A172 (cell line): ENCODE data around the gene COL4A1. TPM values are rescaled to one million over a fixed set of nuclear protein-coding genes. Genes with fewer than 3 reads are reported as not detected.
A peak's percentile ranks its signal among the peaks of the same experiment; 100 is the strongest.
"Not testable (repeated sequence)": the region's sequence is repeated elsewhere in the genome, so short reads cannot be mapped to it uniquely, and the experiment has no call there.

ENCODE experiments used
- DNase-seq: peaks from one replicate; pipeline ENCODE4 v3.0.0-alpha.2; 2015; ENCODE audit warnings: low spot score
- total RNA-seq: library from RNA; depleted of rRNA; stranded (reverse); fragments of >200 nt; shearing (Covaris generic); gene quantifications from 2 replicates; pipeline ENCODE4 v1.2.3, GENCODE V29; 2014

COL4A1 gene
- total RNA-seq, 1 experiment from 2014 or later: 221 TPM

DNA sequence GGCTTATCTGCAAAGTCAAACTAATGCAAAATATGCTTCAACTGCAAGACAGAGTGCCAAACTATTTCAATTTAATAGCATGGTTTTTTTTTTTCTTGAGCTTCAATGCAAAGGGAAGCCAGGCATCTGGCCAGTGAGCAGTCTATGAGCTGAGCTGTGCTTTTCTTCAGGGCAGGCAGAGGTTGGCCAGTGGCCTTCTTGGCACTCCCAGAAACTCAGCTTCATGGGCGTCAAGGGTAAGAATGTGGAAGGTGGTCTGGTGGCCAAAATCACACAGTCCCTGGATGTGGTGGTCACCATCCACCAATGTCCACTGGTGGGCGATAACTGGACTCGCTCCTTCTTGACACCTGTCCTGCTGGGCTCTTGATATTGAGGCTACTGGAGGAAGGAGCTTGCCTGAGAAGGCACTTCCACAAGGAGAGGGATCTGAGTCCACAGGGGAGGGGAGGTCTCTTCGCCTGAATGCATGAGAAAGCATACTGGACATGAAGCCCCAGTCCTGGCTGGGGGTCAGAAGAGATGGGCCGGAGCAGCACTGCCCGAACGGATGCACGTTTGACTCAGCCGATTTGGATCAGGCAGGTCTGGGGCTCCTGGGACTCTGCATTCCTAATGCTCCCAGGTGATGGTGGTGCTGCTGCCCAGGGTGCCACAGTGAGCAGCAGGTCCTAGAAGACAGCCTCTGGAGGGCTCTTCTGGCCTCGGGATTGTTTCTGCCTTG is 17.2 kb upstream of the COL4A1 start:
- no peak for DNase-seq

DNA sequence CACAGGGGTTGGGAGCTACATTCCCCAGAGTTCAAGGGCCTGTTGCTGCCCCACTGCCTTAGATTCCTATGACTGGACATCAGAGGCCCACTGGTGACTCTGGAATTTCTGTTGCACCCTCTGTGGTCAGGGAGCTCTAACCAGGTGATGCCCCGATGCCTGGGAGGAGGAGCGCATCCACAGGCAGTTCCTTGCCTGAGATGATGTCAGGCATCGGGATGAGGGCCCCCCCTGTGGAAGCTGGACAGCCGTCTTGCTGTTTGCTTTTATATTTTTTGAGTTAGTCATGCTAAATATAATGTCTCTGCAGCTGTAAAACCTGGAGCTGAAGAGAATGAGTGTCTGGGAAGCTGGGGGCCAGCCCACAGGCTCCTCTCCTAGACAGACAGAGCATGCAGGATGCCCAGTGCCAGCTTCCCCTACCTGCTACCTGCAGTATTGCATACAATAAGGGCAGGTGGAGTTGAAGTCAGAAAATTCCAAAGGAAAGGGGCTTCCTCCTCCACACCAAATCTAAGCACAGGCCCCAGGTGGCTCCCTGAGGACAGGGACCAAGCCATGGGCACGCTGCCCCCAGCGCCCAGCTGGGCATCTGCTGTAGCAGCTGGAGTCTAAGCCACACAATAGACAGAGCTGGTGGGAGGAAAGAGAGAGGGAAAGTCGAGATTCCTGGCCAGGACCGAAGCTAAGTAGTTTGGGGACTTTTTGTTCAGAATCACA is 16.4 kb upstream of the COL4A1 start:
- peak; percentile 97 for DNase-seq

GRCh38 chr13:110322828-110323171 is 15.8 kb upstream of the COL4A1 start:
- DNase-seq: no peak

- DNase-seq: no peak
Measured at GRCh38 chr13:110322126-110322827, 15.3 kb upstream of the COL4A1 start.

- not testable (repeated sequence) for DNase-seq
Measured at GRCh38 chr13:110321573-110321972, 14.6 kb upstream of the COL4A1 start.

- DNase-seq: no peak
Measured at GRCh38 chr13:110320645-110321044, 13.7 kb upstream of the COL4A1 start.

GRCh38 chr13:110319774-110320509 is 13.0 kb upstream of the COL4A1 start:
- peak; percentile 98 for DNase-seq

DNA sequence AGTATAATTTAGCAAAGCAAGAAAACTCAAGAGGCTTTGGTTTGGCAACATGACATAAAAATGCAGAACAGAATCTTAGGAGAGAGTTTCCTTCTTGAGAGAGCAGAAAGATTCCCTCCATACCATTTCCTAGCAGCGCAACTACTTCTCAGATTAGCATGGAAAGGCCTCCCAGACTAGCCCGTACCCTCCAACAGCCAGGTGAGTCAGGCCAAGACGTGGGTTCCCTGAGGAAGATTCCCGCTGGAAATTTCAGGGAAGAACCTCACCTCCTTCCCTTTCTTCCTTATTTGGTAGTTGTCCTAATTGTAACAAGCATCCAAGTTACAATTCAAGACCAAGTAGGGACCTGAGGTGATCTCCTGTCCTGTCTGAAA is 12.4 kb upstream of the COL4A1 start:
- no peak for DNase-seq

- no peak for DNase-seq
Measured at GRCh38 chr13:110318920-110319319, 12.0 kb upstream of the COL4A1 start.

- DNase-seq: no peak
Measured at GRCh38 chr13:110317496-110318195, 10.7 kb upstream of the COL4A1 start.

- DNase-seq: no peak
Measured at GRCh38 chr13:110317093-110317492, 10.1 kb upstream of the COL4A1 start.

GRCh38 chr13:110316196-110316595 is 9.2 kb upstream of the COL4A1 start:
- no peak for DNase-seq

DNA sequence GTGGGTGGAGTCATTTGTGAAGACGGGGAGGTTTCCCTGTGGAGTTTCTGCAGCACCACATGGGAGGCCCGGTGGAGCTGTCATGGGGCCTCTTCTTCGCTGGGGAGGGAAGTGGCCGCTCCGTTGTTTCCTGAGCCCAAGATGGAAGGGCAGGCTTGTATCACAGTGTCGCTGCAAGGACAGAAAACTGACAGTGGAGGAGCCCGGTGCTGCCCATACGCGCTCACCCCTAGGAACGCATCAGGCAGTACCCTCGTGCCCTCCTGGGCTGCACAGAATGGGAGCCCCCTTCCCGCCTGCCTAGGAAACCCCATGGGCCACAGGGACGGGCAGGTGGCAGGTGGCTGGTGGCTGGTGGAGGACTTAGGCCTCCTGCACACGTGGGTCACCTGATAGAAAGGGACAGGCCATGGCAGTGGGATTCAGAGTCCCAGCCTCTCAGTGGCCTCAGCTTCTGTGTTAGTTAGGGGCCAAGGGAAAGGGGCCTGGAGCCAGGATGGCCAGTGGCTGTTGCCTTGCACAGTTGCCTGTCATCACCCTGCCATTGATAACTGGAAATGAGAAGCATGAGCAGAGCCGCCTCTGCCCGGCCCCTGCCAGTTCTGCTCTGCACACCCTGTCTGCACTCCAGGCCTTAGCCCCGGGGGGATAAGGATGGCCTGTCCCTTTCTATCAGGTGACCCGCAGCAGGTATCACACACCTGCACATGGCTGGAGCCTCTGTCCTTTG is 7.7 kb upstream of the COL4A1 start:
- DNase-seq: no peak

DNA sequence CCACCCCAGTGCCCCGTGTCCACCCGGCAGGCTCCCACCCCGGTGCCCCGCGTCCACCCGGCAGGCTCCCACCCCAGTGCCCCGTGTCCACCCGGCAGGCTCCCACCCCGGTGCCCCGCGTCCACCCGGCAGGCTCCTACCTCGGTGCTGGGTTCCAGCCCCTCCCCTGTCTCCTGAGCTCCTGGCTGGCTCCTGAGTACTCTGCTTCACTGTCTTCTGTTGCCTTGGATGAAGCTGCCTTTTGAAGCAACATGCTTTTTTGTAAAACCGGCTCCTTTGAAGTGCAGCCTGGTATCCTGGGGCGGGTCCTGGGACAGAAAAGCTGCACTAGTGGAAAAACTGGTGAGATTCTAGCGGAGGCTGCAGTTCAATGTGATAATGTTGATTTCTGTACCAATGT is 6.8 kb upstream of the COL4A1 start:
- DNase-seq: not testable (repeated sequence)

- DNase-seq: not testable (repeated sequence)
Measured at GRCh38 chr13:110313261-110313660, 6.3 kb upstream of the COL4A1 start.

DNA sequence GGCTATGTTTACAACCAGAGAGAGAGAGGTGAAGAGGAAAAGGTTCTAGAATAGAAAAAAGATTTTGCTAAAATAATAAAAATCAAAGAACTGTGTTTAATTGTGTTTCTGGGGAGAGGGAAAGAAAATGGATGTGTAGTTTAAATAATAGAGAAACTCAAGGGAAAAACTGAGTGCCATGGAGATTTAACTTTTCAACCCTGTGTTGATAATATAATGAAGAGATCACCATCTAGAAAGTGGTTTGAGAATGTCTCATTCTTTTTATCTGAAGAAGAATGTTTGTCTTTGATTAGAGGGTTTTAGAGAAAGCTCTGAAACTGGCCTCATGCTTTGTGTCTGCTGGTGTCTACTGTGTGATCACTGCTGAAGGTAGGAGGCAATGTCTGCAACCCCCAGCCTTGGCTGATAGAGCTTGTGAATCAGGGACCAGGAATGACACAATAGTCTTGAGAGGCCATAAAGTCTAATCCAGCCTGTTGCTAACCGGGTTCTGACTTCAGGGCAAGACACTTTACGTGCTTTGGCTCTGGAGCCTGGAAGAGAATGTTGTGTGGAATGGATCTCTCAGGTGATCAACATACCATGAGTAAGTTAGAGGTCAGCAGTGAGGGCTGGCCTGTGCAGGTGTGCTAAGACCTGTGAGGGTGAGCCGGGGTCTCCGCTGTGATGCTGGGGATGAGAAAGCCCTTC is 5.5 kb upstream of the COL4A1 start:
- peak; percentile 74 for DNase-seq

DNA sequence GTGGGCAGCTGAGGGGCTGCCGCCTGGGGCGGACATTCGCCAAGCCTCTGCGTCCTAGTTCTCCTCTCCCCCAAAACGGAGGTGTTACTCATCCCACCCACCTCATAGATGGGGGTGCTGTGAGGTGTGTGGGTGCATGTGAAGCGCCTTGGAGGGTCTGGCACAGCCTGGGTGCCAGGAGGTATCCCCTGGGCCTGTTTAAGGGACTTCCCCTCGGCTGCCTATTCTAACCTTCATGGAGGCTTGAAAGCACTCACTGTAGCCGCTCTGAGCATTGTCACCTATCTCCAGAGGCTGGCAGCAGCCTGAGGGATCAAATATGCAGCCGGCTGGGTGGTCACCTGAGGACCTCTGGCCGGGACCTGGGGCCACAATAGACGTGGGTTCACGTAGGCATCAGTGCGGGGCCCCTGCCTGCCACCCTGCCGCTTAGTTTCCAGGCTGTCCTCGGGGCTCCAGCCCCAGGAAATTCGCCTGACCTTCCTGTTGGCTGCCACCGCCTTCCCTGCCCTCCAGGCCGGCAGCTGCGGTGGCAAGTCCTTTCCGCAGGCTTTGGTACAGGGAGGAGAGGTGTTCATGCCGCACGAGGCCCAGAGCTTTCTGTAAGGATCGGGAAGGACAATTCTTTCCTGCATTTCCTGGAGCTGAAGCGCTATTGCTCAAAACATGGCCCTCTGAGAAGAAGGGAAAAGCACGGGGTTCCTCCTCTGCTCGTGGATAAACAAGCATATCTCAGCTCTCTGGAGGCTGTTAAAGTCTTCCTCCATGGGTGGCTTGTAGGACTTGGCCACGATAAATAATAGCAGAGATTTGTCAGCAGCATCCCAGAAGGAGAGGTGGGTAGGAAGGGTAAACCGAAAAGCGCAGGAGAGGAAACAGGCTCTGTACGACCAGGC is 4.7 kb upstream of the COL4A1 start:
- no peak for DNase-seq

- DNase-seq: no peak
Measured at GRCh38 chr13:110310541-110311442, 3.8 kb upstream of the COL4A1 start.
